Endothelial cell of umbilical vein (primary cell): Measurements from ENCODE around the gene CCDC150. TPM values are rescaled to one million over a fixed set of nuclear protein-coding genes. Genes with fewer than 3 reads are reported as not detected.

Experiments used
- BruUV-seq: library from RNA; stranded (reverse); fragments of 400-500 nt; replicated peaks from 2 replicates; lab custom pipeline; 2021; lab: Mats Ljungman, UMichigan
- CTCF ChIA-PET: fragments of 300-600, 350-600 bp; sonication (Branson Sonifier 250); formaldehyde crosslinking; loops from one replicate; lab custom pipeline; 2021; ENCODE audit warnings: antibody characterized with exemption, inconsistent platforms; lab: Charles Lee
- POLR2A ChIA-PET: fragments of 300-600, 350-600 bp; sonication (Branson Sonifier 250); formaldehyde crosslinking; loops from one replicate; lab custom pipeline; 2021; ENCODE audit warnings: antibody characterized with exemption, inconsistent platforms; lab: Charles Lee
- DNase-seq: peaks from one replicate; pipeline ENCODE4 v3.0.0-alpha.2; 2011; ENCODE audit warnings: low read depth, low spot score
- FAIRE-seq: peaks from 2 replicates; lab custom pipeline; 2011; peaks lifted over from hg19 to GRCh38; lab: Jason Lieb, UNC
- H2AFZ ChIP-seq: 2 replicates; pipeline ENCODE4 v1.6.0; 2012; ENCODE audit warnings: low read depth, low read length, control low read depth, inconsistent platforms
- H3K27ac ChIP-seq: 2 replicates; pipeline ENCODE4 v1.5.1; 2011; ENCODE audit warnings: low read depth, mild to moderate bottlenecking, control low read depth, low read length, moderate library complexity; ENCODE audit not compliant: insufficient read depth
- H3K27me3 ChIP-seq, 2 experiments: 2 replicates each; pipeline versions ENCODE4 v1.6.0 to v1.6.1; 2011; ENCODE audit warnings: low read length in 2 of 2, mixed read lengths in 1 of 2; ENCODE audit not compliant: control insufficient read depth in 2 of 2, insufficient read depth in 2 of 2
- H3K36me3 ChIP-seq, 2 experiments: 2 replicates in 1 of 2; 3 replicates in 1 of 2; pipeline ENCODE4 v1.5.1; 2011; ENCODE audit warnings: low read length in 2 of 2, mild to moderate bottlenecking in 1 of 2, moderate library complexity in 1 of 2; ENCODE audit not compliant: control insufficient read depth in 2 of 2, insufficient read depth in 2 of 2; ENCODE audit errors: extremely low read depth in 1 of 2
- H3K4me1 ChIP-seq: 3 replicates; pipeline ENCODE4 v1.5.1; 2011; ENCODE audit warnings: mild to moderate bottlenecking, low read length; ENCODE audit not compliant: control insufficient read depth, insufficient read depth; ENCODE audit errors: extremely low read depth
- H3K4me2 ChIP-seq: 2 replicates; pipeline ENCODE4 v1.6.1; 2011; ENCODE audit warnings: low read length, control low read depth, mixed read lengths; ENCODE audit not compliant: insufficient read depth
- H3K4me3 ChIP-seq, 3 experiments: fragments of 200-600 bp in 1 of 3; sonication (generic), shearing (Covaris generic) in 1 of 3; replicated peaks in 1 of 3; 2 replicates each; pipeline ENCODE4 v1.5.1; 2011 to 2016; ENCODE audit warnings: control low read depth in 3 of 3, low read length in 3 of 3, mild to moderate bottlenecking in 2 of 3, inconsistent platforms in 1 of 3, low read depth in 1 of 3, moderate library complexity in 1 of 3; ENCODE audit not compliant: insufficient read depth in 1 of 3
- H3K79me2 ChIP-seq: 2 replicates; pipeline ENCODE4 v1.6.0; 2012; ENCODE audit warnings: low read length, inconsistent platforms; ENCODE audit not compliant: control insufficient read depth, insufficient read depth
- H3K9ac ChIP-seq: replicated peaks from 2 replicates; pipeline ENCODE3; 2011; ENCODE audit warnings: low read length, control low read depth; ENCODE audit not compliant: insufficient read depth; ENCODE audit errors: extremely low read depth
- H3K9me1 ChIP-seq: replicated peaks from 3 replicates; pipeline ENCODE4 v1.6.0; 2011; ENCODE audit warnings: mild to moderate bottlenecking, low read length; ENCODE audit not compliant: control insufficient read depth, insufficient read depth; ENCODE audit errors: extremely low read depth
- H3K9me3 ChIP-seq: replicated peaks from 2 replicates; pipeline ENCODE4 v1.5.1; 2012; ENCODE audit warnings: low read length, inconsistent platforms; ENCODE audit not compliant: control insufficient read depth, insufficient read depth
- H4K20me1 ChIP-seq: replicated peaks from 2 replicates; pipeline ENCODE3; 2011; ENCODE audit warnings: mild to moderate bottlenecking, low read length; ENCODE audit not compliant: control insufficient read depth, insufficient read depth; ENCODE audit errors: extremely low read depth
- EZH2 ChIP-seq: IDR thresholded peaks from 2 replicates; pipeline ENCODE4 v1.6.1; 2012; ENCODE audit warnings: borderline replicate concordance, low read depth, mild to moderate bottlenecking, moderate library complexity, low read length, inconsistent platforms; ENCODE audit not compliant: severe bottlenecking
- FOS ChIP-seq: IDR thresholded peaks from 2 replicates; pipeline ENCODE4 v1.6.1; 2011; ENCODE audit warnings: mild to moderate bottlenecking, low read length, moderate library complexity, borderline replicate concordance; ENCODE audit not compliant: insufficient read depth
- GATA2 ChIP-seq: IDR thresholded peaks from 2 replicates; pipeline ENCODE4 v1.7.0; 2011; ENCODE audit warnings: low read depth, mild to moderate bottlenecking, moderate library complexity, mixed read lengths, low read length; ENCODE audit not compliant: insufficient read length, insufficient read depth
- JUN ChIP-seq: IDR thresholded peaks from 2 replicates; pipeline ENCODE4 v1.6.1; 2011; ENCODE audit warnings: borderline replicate concordance, low read depth; ENCODE audit not compliant: insufficient read length, insufficient read depth
- MYC ChIP-seq: IDR thresholded peaks from one replicate; pipeline ENCODE4 v1.6.1; 2011; ENCODE audit warnings: mild to moderate bottlenecking, low read depth, low read length
- POLR2A ChIP-seq: IDR thresholded peaks from 2 replicates; pipeline ENCODE4 v1.6.1; 2012; ENCODE audit warnings: low read depth, mild to moderate bottlenecking, control low read depth, low read length
- POLR2AphosphoS5 ChIP-seq: IDR thresholded peaks from 2 replicates; pipeline ENCODE4 v1.6.1; 2012; ENCODE audit warnings: low read depth, mild to moderate bottlenecking, control low read depth, low read length, moderate library complexity; ENCODE audit not compliant: insufficient read depth
- dilution Hi-C: fragments of 300-500 bp; cut with MboI; formaldehyde crosslinking; loops from one replicate; pipeline ENCODE4 v1.15.0; 2019; ENCODE audit warnings: low sequenced_read_pairs; ENCODE audit not compliant: extremely low pct_ligation_motif_present
- intact Hi-C: fragments of 100-400 bp; cut with micrococcal nuclease; formaldehyde crosslinking; loops from one replicate; pipeline ENCODE4 v1.10.0; 2022
- polyA plus RNA-seq, 4 experiments: library from polyadenylated mRNA; depleted of rRNA in 3 of 4; stranded (reverse) in 3 of 4; unstranded in 1 of 4; fragments of >200 nt; gene quantifications; 2 replicates each; pipeline versions ENCODE4 v1.2.1 to v1.2.3, GENCODE V29; 2011 to 2012; ENCODE audit warnings: missing spikeins in 1 of 4
- total RNA-seq: library from RNA; stranded (reverse); gene quantifications from 2 replicates; pipeline ENCODE4 v1.2.3, GENCODE V29; 2021
- TF ChIP-seq, protein P1 (sequence below), 2 donors: IDR thresholded peaks; 1 replicate in 1 of 2; 2 replicates in 1 of 2; pipeline ENCODE4 v1.5.1; 2011; ENCODE audit warnings: low read length in 2 of 2, mild to moderate bottlenecking in 2 of 2, moderate library complexity in 2 of 2, control low read depth in 1 of 2, inconsistent platforms in 1 of 2, low read depth in 1 of 2; ENCODE audit not compliant: insufficient read depth in 1 of 2; ENCODE audit errors: extremely low read depth in 1 of 2
- TF ChIP-seq, protein P2 (sequence below): IDR thresholded peaks from 2 replicates; pipeline ENCODE4 v1.6.1; 2011; ENCODE audit not compliant: insufficient read depth, insufficient read length

CCDC150 gene
- total and polyA plus RNA-seq, 2 donors (not counting 3 experiments of a cell fraction or from before 2014, with no cell fraction given): 1.7 to 19.9 TPM

DNA sequence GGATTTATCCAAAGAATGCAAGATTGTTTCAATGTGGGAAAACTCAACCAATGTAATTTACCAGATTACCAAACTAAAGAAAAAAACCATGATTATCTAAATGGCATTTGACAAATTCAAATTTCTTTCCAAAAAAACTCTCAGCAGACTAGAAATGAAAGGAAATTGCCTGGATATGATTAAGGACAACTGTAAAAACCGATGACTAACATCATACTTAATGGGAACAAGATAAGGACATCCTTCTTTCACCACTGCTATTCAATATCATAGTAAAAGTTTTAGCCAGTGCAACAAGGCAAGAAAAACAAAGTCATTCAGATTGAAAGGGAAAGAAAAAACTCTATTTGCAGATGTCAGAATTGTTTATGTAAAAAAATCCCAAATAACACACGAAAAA lies 4.4 kb upstream of the CCDC150 start:
- H3K4me1 ChIP-seq: peaks cover 3% of the 10 kb centered on the region
- TF ChIP-seq POLR2AphosphoS5: no peak
- peak; percentile 10 for TF ChIP-seq FOS
- H3K4me3 ChIP-seq: no peak overlapping the region
- no peak overlapping the region for H3K27ac ChIP-seq
- H3K9me1 ChIP-seq: no peaks in the 10 kb centered on the region
- dilution Hi-C loops (no loop called here), intact Hi-C loops (no loop called here)
- peak; percentile 1 for DNase-seq
- no peak overlapping the region for H2AFZ ChIP-seq
- no peaks in the 10 kb centered on the region for H3K36me3 ChIP-seq
- CTCF ChIA-PET: no interaction called here
- no peaks in the 10 kb centered on the region for H3K27me3 ChIP-seq
- H3K4me2 ChIP-seq: no peak overlapping the region
- H3K79me2 ChIP-seq: peaks cover 2% of the 10 kb centered on the region
- no peak overlapping the region for H3K9ac ChIP-seq
- BruUV-seq: no TSS peak
- no peak for FAIRE-seq
- no peaks in the 10 kb centered on the region for H4K20me1 ChIP-seq
- peaks cover 2% of the 10 kb centered on the region for H3K9me3 ChIP-seq
- POLR2A ChIA-PET: no interaction called here

DNA sequence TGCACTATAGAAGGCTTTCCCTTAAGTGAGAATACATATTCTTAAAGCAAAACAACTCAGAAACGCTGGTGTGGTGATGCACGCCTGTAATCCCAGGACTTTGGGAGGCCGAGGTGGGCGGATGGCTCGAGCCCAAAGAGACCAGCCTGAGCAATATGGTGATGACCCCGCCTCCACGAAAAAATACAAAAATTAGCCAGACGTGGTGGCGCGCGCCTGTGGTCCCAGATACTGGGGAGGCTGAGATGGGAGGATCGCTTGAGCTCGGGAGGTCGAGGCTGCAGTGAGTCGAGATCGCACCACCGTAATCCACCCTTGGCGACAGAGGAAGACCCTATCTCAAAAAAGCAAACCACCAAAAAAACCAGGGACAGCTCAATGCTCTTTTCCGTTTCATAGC lies 750 bp upstream of the CCDC150 start:
- H3K79me2 ChIP-seq: peaks cover 22% of the 10 kb centered on the region
- ChIA-PET POLR2A (no interaction called here), CTCF (interaction anchor here (1.4 to 1.6 kb wide), 2 partner anchors 11 to 112 kb away, joined by 3 to 4 read pairs; no protein-coding TSS in a partner anchor)
- FAIRE-seq (no peak), DNase-seq (no peak)
- H3K9ac ChIP-seq: no peak overlapping the region
- TF ChIP-seq POLR2A: no peak
- TF ChIP-seq POLR2AphosphoS5: no peak
- TF ChIP-seq EZH2: no peak
- no peak for TF ChIP-seq GATA2
- TF ChIP-seq JUN: no peak
- no peak for TF ChIP-seq FOS
- TF ChIP-seq MYC: no peak
- TF ChIP-seq, protein P1, sequence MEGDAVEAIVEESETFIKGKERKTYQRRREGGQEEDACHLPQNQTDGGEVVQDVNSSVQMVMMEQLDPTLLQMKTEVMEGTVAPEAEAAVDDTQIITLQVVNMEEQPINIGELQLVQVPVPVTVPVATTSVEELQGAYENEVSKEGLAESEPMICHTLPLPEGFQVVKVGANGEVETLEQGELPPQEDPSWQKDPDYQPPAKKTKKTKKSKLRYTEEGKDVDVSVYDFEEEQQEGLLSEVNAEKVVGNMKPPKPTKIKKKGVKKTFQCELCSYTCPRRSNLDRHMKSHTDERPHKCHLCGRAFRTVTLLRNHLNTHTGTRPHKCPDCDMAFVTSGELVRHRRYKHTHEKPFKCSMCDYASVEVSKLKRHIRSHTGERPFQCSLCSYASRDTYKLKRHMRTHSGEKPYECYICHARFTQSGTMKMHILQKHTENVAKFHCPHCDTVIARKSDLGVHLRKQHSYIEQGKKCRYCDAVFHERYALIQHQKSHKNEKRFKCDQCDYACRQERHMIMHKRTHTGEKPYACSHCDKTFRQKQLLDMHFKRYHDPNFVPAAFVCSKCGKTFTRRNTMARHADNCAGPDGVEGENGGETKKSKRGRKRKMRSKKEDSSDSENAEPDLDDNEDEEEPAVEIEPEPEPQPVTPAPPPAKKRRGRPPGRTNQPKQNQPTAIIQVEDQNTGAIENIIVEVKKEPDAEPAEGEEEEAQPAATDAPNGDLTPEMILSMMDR (IDR thresholded peaks at IDR 0.05; ENCODE audit: extremely low read depth in 1 of 2, insufficient read depth in 1 of 2, low read depth in 1 of 2, low read length in 2 of 2): no peak
- TF ChIP-seq, protein P2, sequence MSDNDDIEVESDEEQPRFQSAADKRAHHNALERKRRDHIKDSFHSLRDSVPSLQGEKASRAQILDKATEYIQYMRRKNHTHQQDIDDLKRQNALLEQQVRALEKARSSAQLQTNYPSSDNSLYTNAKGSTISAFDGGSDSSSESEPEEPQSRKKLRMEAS: no peak
- peak overlapping the region; percentile 65 for H2AFZ ChIP-seq
- dilution Hi-C loops: no loop called here
- no peak overlapping the region for H3K27ac ChIP-seq
- H3K9me1 ChIP-seq: no peaks in the 10 kb centered on the region
- H3K4me2 ChIP-seq: peak overlapping the region; percentile 44
- BruUV-seq: no TSS peak
- H3K27me3 ChIP-seq: no peaks in the 10 kb centered on the region
- H3K4me3 ChIP-seq: peak overlapping the region in 1 of 3 experiments; percentile 74
- H3K36me3 ChIP-seq: no peaks in the 10 kb centered on the region
- H3K9me3 ChIP-seq: no peaks in the 10 kb centered on the region
- H4K20me1 ChIP-seq: no peaks in the 10 kb centered on the region
- peaks cover 9% of the 10 kb centered on the region for H3K4me1 ChIP-seq
- intact Hi-C loops: loop anchor here (1.0 kb wide), 2 partner anchors 32 to 45 kb away; partner anchors contain the start of gene HECW2
